ENCODE measurements around the gene MYOM3.

DNA sequence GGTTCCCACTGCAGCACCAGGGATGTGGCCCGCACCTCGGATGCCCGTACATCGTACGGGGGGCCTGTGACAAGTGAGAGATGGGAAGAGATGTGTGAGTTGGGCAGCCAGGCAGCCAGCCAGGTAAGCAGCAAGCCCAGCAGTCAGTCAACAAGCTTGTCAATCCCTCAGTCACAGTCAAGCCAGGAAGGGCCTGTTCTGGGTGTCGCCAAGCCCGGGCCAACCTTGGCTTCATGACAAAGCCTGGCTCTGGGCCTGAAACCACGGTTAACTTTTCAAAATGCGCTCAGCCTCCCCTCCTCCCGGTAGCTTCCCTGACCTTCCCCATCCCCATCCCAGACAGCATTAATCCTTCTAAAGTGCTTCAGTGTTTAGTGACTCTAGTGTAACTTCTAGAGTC is 31.8 kb downstream of the MYOM3 start:
- TF ChIP-seq, protein P1, sequence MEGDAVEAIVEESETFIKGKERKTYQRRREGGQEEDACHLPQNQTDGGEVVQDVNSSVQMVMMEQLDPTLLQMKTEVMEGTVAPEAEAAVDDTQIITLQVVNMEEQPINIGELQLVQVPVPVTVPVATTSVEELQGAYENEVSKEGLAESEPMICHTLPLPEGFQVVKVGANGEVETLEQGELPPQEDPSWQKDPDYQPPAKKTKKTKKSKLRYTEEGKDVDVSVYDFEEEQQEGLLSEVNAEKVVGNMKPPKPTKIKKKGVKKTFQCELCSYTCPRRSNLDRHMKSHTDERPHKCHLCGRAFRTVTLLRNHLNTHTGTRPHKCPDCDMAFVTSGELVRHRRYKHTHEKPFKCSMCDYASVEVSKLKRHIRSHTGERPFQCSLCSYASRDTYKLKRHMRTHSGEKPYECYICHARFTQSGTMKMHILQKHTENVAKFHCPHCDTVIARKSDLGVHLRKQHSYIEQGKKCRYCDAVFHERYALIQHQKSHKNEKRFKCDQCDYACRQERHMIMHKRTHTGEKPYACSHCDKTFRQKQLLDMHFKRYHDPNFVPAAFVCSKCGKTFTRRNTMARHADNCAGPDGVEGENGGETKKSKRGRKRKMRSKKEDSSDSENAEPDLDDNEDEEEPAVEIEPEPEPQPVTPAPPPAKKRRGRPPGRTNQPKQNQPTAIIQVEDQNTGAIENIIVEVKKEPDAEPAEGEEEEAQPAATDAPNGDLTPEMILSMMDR (IDR thresholded peaks at IDR 0.05), result no peak
- no peak for TF ChIP-seq ZFX (IDR thresholded peaks at IDR 0.05; ENCODE audit: borderline replicate concordance)
